KMS-11 (cell line): Measurements from ENCODE around the gene WNT3A.

Source experiments
- H2AFZ ChIP-seq: fragments of 200-600 bp; sonication (generic); 2 replicates; pipeline ENCODE4 v1.6.1; 2016; ENCODE audit warnings: antibody characterized with exemption, mixed run types, low read depth
- H3K27ac ChIP-seq: fragments of 200-600 bp; sonication (generic); 2 replicates; pipeline ENCODE4 v1.6.1; 2016; ENCODE audit warnings: mild to moderate bottlenecking, mixed run types
- H3K27me3 ChIP-seq: fragments of 200-600 bp; sonication (generic); 2 replicates; pipeline ENCODE4 v1.6.1; 2017; ENCODE audit warnings: mild to moderate bottlenecking, low read depth, mixed run types, moderate library complexity; ENCODE audit not compliant: insufficient read depth
- H3K36me3 ChIP-seq: fragments of 200-600 bp; sonication (generic); 2 replicates; pipeline ENCODE4 v1.6.1; 2017; ENCODE audit warnings: mild to moderate bottlenecking, mixed run types; ENCODE audit not compliant: insufficient read depth
- H3K4me1 ChIP-seq: fragments of 200-600 bp; sonication (generic); 2 replicates; pipeline ENCODE4 v1.6.1; 2016; ENCODE audit warnings: mild to moderate bottlenecking, low read depth, mixed run types; ENCODE audit not compliant: poor library complexity, severe bottlenecking
- H3K4me2 ChIP-seq: fragments of 200-600 bp; sonication (generic); 2 replicates; pipeline ENCODE4 v1.7.0; 2016; ENCODE audit warnings: mild to moderate bottlenecking, mixed run types
- H3K4me3 ChIP-seq: fragments of 200-600 bp; sonication (generic); IDR thresholded peaks from 2 replicates; pipeline ENCODE4 v1.6.1; 2017; ENCODE audit warnings: low read depth, low read length, mixed read lengths; ENCODE audit not compliant: insufficient read depth
- H3K79me2 ChIP-seq: fragments of 200-600 bp; sonication (generic); 2 replicates; pipeline ENCODE4 v1.6.1; 2016; ENCODE audit warnings: low read depth, mixed run types; ENCODE audit not compliant: insufficient read depth
- H3K9ac ChIP-seq: fragments of 200-600 bp; sonication (generic); 2 replicates; pipeline ENCODE4 v1.6.1; 2016; ENCODE audit warnings: mild to moderate bottlenecking, mixed run types
- H4K20me1 ChIP-seq: fragments of 200-600 bp; sonication (generic); 2 replicates; pipeline ENCODE4 v1.6.1; 2016; ENCODE audit warnings: mild to moderate bottlenecking, mixed run types; ENCODE audit not compliant: insufficient read depth
- TF ChIP-seq, protein P1 (sequence below): fragments of 200-600 bp; sonication (generic); conservative IDR thresholded peaks from 2 replicates; pipeline ENCODE4 v1.6.1; 2017; ENCODE audit warnings: low read depth, mild to moderate bottlenecking, antibody characterized with exemption, low read length, moderate library complexity, mixed read lengths

Gene WNT3A

DNA sequence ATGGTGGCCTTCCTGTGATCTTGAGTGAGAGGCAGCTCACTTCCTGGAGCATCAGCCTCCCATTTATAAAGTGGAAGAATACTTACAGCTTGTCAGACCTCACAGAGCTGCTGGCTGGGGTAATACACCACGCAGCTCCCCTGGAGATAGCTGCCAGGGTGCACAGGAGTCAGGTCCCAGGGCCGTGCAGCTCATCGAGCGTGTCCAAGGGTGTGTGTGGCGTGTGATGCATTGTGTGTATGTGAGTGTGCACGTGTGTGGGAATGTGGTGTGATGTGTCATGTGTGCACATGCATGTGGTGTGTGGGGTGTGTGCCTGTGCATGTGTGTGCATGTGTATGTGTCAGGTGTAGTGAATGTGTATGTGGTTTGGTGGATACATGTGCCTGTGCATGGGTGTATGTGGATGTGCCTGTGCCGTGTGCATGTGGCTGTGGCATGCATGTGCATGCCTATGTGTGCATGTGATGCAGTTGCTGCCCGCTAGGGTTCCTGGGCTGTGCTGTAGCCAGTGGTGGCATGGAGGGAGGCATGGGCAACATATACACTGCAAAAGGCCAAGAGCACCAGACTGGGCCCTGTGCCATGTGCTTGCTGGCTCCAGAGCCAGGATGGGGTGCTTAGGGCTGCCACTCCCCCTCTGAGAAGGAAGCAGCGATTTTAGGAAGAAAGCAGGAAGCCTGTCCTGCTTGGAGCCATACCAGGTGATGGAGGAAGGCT lies 24.6 kb downstream of the WNT3A start:
- Histone ChIP-seq H3K4me1 (no peaks in the 10 kb centered on the region), H3K36me3 (no peaks in the 10 kb centered on the region), H3K9ac (no peak overlapping the region), H3K27me3 (no peaks in the 10 kb centered on the region), H3K79me2 (no peaks in the 10 kb centered on the region), H3K27ac (no peak overlapping the region), H4K20me1 (no peaks in the 10 kb centered on the region), H3K4me3 (no peak overlapping the region), H2AFZ (no peak overlapping the region), H3K4me2 (no peak overlapping the region)
- TF ChIP-seq, protein P1, sequence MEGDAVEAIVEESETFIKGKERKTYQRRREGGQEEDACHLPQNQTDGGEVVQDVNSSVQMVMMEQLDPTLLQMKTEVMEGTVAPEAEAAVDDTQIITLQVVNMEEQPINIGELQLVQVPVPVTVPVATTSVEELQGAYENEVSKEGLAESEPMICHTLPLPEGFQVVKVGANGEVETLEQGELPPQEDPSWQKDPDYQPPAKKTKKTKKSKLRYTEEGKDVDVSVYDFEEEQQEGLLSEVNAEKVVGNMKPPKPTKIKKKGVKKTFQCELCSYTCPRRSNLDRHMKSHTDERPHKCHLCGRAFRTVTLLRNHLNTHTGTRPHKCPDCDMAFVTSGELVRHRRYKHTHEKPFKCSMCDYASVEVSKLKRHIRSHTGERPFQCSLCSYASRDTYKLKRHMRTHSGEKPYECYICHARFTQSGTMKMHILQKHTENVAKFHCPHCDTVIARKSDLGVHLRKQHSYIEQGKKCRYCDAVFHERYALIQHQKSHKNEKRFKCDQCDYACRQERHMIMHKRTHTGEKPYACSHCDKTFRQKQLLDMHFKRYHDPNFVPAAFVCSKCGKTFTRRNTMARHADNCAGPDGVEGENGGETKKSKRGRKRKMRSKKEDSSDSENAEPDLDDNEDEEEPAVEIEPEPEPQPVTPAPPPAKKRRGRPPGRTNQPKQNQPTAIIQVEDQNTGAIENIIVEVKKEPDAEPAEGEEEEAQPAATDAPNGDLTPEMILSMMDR: no peak

DNA sequence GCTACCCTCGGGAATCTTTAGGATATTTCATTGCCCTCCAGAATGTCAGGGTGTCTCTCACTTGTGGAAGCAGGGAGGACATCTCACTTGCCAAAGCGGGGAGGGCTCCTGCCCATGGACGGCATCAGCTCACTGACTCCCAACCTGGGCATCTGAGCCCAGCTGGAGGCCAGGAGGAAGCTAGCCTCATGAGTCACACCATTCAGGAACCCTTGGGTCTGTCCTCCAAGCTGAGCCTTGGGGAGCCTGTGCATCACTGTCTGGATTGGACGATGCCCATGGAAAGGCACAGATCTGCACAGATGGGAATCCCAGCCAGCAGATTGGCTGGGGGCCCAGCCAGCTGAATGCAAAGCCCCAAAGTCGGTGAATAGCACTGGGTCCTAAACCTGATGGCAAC lies 25.2 kb downstream of the WNT3A start:
- Histone ChIP-seq H3K27me3 (no peaks in the 10 kb centered on the region), H3K4me2 (no peak overlapping the region)
- TF ChIP-seq, protein P1: no peak

DNA sequence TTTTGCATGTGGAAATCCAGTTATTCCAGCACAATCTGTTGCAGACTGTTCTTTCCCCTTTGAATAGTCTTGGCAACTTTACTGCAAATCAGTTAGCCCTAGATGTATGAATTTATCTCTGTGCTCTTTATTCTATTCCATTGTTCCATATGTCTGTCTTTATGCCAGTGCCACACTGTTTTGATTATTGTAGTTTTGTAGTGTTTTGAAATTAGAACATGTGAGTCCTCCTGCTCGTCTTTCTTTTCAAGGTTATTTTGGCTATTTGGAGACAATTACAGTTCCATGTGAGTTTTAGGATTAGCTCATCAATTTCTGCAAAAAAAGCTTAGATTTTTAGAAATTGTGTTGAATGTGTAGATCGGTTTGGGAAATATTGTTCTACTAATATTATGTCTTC lies 26.6 kb downstream of the WNT3A start:
- H3K27ac ChIP-seq: no peak overlapping the region
- H3K27me3 ChIP-seq: no peaks in the 10 kb centered on the region
- no peak overlapping the region for H2AFZ ChIP-seq
- H3K4me3 ChIP-seq: no peak overlapping the region
- no peaks in the 10 kb centered on the region for H3K36me3 ChIP-seq
- TF ChIP-seq, protein P1: no peak
- no peaks in the 10 kb centered on the region for H3K4me1 ChIP-seq
- H3K79me2 ChIP-seq: no peaks in the 10 kb centered on the region
- H4K20me1 ChIP-seq: no peaks in the 10 kb centered on the region
- no peak overlapping the region for H3K4me2 ChIP-seq
- H3K9ac ChIP-seq: no peak overlapping the region

More for the DNA sequence above, 25.2 kb downstream of the WNT3A start:
- no peak overlapping the region for H2AFZ ChIP-seq
- H3K27ac ChIP-seq: no peak overlapping the region
- no peaks in the 10 kb centered on the region for H3K4me1 ChIP-seq
- no peaks in the 10 kb centered on the region for H4K20me1 ChIP-seq
- H3K79me2 ChIP-seq: no peaks in the 10 kb centered on the region
- no peaks in the 10 kb centered on the region for H3K36me3 ChIP-seq
- H3K9ac ChIP-seq: no peak overlapping the region
- H3K4me3 ChIP-seq: no peak overlapping the region

DNA sequence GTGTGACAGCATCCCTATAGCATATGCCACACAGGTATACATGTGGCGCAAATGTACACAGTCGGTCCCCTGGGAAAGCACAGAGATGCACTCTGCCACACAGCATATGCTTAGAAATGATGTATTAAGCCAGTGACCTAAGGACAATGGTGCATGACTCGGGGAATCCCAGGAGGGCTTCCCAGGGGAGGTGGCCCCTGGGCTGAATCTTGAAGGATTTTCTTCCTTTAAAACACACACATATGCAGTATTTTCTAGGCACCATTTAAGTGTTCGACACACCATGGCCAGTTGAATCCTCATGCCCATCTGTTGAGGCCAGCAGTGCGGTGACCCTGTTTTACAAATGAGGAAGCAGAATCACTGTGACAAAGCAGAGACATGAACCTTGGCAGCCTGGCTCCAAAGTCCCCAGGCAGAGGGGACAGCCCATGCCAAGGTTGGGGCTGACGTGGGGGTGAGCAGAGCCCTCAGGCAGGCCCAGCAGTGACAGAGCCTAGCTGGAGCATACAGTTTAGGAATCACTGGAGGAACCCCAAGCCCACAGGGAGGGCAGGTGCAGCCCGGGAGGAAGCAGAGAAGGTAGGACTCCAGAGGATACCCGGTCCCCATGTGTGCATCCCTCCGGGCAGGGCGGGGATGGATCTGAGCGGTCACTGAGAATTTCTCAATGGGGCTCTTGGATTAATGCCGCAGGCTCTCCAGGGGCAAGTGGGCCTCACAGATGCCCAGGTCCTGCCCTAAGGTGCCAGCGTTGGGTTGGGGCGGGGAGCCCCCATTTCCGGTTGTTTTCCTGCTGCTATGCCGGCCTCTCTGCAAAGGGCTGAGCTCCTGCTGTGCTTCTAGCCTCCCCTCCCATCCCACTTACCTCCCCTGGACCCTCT lies 28.4 kb downstream of the WNT3A start:
- H4K20me1 ChIP-seq: no peaks in the 10 kb centered on the region
- TF ChIP-seq, protein P1: no peak
- no peak overlapping the region for H3K4me3 ChIP-seq
- H3K27me3 ChIP-seq: no peaks in the 10 kb centered on the region
- no peak overlapping the region for H3K4me2 ChIP-seq
- no peaks in the 10 kb centered on the region for H3K4me1 ChIP-seq
- no peaks in the 10 kb centered on the region for H3K79me2 ChIP-seq
- H3K9ac ChIP-seq: no peak overlapping the region
- H2AFZ ChIP-seq: no peak overlapping the region
- H3K36me3 ChIP-seq: no peaks in the 10 kb centered on the region
- no peak overlapping the region for H3K27ac ChIP-seq
